ENCODE measurements around the gene DMRTC1.
"Not testable (repeated sequence)": the region's sequence is repeated elsewhere in the genome, so short reads cannot be mapped to it uniquely, and the experiment has no call there.

Gene DMRTC1

DNA sequence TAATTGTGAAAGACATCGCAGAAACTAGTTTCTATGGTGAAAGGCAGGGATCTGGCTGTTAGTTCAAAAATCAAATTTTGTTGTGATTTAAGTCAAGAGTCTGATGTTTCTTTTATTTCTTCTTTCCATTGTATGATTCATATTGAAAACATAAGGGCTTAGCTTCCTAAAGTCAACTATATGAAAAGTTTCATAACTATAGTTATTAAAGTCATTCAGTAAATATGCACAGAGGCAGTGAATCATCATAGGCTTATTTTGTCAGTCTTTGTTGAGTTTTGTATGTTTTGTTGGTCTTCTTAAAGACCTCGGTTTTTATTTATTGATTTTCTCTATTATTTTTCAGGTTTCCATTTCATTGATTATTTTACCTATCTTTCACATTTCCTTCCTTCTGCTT, 60.7 kb downstream of the DMRTC1 start:
- not testable (repeated sequence) for ATAC-seq (replicated peaks); H3K4me1 Mint-ChIP-seq (ENCODE audit: low read depth in 2 of 2); H3K9me3 Mint-ChIP-seq; DNase-seq; H3K27ac Mint-ChIP-seq; H3K27me3 Mint-ChIP-seq; H3K36me3 Mint-ChIP-seq (ENCODE audit: insufficient read depth); H3K4me3 Mint-ChIP-seq

DNA sequence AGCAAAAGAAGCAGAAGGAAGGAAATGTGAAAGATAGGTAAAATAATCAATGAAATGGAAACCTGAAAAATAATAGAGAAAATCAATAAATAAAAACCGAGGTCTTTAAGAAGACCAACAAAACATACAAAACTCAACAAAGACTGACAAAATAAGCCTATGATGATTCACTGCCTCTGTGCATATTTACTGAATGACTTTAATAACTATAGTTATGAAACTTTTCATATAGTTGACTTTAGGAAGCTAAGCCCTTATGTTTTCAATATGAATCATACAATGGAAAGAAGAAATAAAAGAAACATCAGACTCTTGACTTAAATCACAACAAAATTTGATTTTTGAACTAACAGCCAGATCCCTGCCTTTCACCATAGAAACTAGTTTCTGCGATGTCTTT, 106.1 kb downstream of the DMRTC1 start:
- H3K27me3 Mint-ChIP-seq; ATAC-seq (replicated peaks); H3K4me1 Mint-ChIP-seq (ENCODE audit: low read depth in 2 of 2); H3K27ac Mint-ChIP-seq; H3K4me3 Mint-ChIP-seq; H3K36me3 Mint-ChIP-seq (ENCODE audit: insufficient read depth); DNase-seq; H3K9me3 Mint-ChIP-seq: not testable (repeated sequence)

- not testable (repeated sequence) for DNase-seq; H3K36me3 Mint-ChIP-seq (ENCODE audit: insufficient read depth); H3K9me3 Mint-ChIP-seq; H3K4me1 Mint-ChIP-seq (ENCODE audit: low read depth in 2 of 2); H3K27me3 Mint-ChIP-seq; H3K4me3 Mint-ChIP-seq; ATAC-seq (replicated peaks); H3K27ac Mint-ChIP-seq
Measured at GRCh38 chrX:72830701-72831100, 112.9 kb downstream of the DMRTC1 start.
